ENCODE results near the gene ARHGEF39. TPM values are rescaled to one million over a fixed set of nuclear protein-coding genes. Genes with fewer than 3 reads are reported as not detected.
A peak's percentile ranks its signal among the peaks of the same experiment; 100 is the strongest.
"Not testable (repeated sequence)": the region's sequence is repeated elsewhere in the genome, so short reads cannot be mapped to it uniquely, and the experiment has no call there.

ARHGEF39 gene
- total and polyA plus RNA-seq, 8 donors, result 0.20 to 2.0 (median 1.0) TPM

- H3K36me3 ChIP-seq, result no peaks in the 10 kb centered on the region
- peak; percentile 39 to 79 (median 66) for DNase-seq
- 14 to 20% methylated on average over 39 to 51 of the region's 51 CpGs for WGBS, 2 donors
- no peak overlapping the region for H3K27ac ChIP-seq
- no peak for FAIRE-seq
- H3K27me3 ChIP-seq, result no peaks in the 10 kb centered on the region
- ATAC-seq, result peak; percentile 47 to 77 (median 66)
- intact Hi-C loops (cut with DNase I), result no loop called here
- TF ChIP-seq, protein P1, sequence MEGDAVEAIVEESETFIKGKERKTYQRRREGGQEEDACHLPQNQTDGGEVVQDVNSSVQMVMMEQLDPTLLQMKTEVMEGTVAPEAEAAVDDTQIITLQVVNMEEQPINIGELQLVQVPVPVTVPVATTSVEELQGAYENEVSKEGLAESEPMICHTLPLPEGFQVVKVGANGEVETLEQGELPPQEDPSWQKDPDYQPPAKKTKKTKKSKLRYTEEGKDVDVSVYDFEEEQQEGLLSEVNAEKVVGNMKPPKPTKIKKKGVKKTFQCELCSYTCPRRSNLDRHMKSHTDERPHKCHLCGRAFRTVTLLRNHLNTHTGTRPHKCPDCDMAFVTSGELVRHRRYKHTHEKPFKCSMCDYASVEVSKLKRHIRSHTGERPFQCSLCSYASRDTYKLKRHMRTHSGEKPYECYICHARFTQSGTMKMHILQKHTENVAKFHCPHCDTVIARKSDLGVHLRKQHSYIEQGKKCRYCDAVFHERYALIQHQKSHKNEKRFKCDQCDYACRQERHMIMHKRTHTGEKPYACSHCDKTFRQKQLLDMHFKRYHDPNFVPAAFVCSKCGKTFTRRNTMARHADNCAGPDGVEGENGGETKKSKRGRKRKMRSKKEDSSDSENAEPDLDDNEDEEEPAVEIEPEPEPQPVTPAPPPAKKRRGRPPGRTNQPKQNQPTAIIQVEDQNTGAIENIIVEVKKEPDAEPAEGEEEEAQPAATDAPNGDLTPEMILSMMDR (IDR thresholded peaks at IDR 0.05), result no peak
- H3K4me3 ChIP-seq, result peak overlapping the region in 3 of 4 donors; percentile 20 to 45 (median 28)
- no peaks in the 10 kb centered on the region for H3K9me3 ChIP-seq
- no peaks in the 10 kb centered on the region for H3K4me1 ChIP-seq
Measured at GRCh38 chr9:35616681-35617459, 48.1 kb downstream of the ARHGEF39 start.

DNA sequence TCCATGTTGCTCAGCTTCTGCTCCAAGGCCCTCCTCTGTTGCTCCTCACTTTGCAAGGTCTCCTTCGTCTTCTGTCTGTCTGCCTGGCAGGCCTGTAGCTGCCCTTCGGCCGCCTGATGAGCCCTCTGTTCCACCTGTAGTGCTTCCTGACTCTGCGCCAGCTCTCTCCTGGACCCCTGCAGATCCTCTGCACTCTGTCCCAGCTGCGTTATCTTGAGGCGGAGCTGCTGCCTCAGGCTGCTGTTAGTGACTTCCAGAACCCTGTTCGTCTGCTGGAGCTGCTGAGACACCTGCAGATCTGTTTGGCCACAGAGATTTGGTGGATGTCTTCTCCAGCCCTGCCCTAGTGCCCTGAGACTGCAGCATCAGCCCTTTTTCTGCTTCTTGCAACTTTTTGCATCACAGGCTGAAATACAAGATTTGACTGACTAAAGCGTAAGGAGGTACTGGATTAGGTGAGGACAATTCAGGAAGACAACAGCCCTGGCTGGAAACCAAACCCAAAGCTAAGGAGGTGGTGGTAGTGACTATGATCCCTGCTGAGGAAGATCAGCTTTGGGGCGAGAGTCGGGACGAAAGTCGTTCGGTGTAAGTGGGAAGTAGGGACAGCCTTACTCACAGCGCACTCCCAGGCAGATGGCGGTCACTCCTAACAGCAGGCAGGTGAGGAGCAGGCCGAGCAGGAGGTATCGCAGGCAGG is 48.9 kb downstream of the ARHGEF39 start:
- TF ChIP-seq, protein P1 (IDR thresholded peaks at IDR 0.05), result no peak
- Histone ChIP-seq H3K4me3 (no peak overlapping the region), H3K27me3 (no peaks in the 10 kb centered on the region), H3K36me3 (no peaks in the 10 kb centered on the region), H3K4me1 (no peaks in the 10 kb centered on the region), H3K27ac (no peak overlapping the region), H3K9me3 (no peaks in the 10 kb centered on the region)
- 83 to 89% methylated on average over 17 of the region's 17 CpGs for WGBS, 2 donors
- ATAC-seq (no peak), DNase-seq (no peak), FAIRE-seq (no peak)
- intact Hi-C loops (cut with DNase I), result no loop called here

DNA sequence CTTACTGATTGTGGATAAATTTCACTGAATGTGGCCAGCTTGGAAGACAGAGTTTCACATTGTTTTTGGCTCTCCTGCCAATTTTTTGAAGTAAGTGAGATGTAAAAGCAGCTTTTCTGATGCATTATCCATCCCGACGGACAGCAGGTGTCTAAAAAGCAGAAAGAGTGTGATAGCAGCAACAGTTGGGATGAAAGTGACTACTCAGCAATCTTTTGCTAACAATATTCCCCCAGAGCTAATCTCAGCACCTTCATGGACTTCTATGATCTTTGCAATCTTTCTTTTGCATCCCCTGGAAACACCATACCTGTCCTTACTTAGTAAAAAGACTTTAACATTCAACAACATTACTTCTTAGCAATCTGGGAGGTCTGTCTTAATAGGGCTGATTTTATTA is 52.2 kb downstream of the ARHGEF39 start:
- TF ChIP-seq, protein P1 (IDR thresholded peaks at IDR 0.05), result no peak
- FAIRE-seq (no peak), DNase-seq (no peak), ATAC-seq (no peak)
- H3K27ac ChIP-seq, result no peak overlapping the region
- intact Hi-C loops (cut with DNase I), result no loop called here
- peaks cover 0 to 11% (median 0%) of the 10 kb centered on the region in 3 donors for H3K36me3 ChIP-seq
- 79 to 86% methylated on average over 2 of the region's 2 CpGs for WGBS, 2 donors
- no peak overlapping the region for H3K4me3 ChIP-seq
- H3K9me3 ChIP-seq, result no peaks in the 10 kb centered on the region
- H3K27me3 ChIP-seq, result no peaks in the 10 kb centered on the region
- H3K4me1 ChIP-seq, result no peaks in the 10 kb centered on the region

DNA sequence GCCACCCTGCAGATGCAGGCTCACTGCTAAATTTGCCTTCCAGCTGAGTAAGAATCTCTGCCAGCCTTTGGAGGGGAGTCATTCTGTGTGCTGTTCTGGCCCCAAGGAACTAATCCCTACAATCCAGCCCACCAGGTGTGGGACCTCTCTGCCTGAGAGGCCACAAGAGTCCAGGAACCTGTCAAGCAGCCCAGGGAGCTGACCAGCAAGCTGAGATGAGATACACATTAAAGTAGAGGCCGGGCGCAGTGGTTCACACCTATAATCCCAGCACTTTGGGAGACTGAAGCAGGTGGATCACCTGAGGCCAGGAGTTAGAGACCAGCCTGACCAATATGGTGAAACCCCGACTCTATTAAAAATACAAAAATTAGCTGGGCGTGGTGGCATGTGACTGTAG is 52.9 kb downstream of the ARHGEF39 start:
- H3K4me1 ChIP-seq; H3K27me3 ChIP-seq; H3K27ac ChIP-seq; DNase-seq; FAIRE-seq; H3K9me3 ChIP-seq; intact Hi-C loops (cut with DNase I); ATAC-seq; H3K4me3 ChIP-seq: not testable (repeated sequence)
- WGBS, 2 donors, result 82 to 83% methylated on average over 4 of the region's 4 CpGs
- peaks cover 0 to 11% (median 0%) of the 10 kb centered on the region in 3 donors for H3K36me3 ChIP-seq

DNA sequence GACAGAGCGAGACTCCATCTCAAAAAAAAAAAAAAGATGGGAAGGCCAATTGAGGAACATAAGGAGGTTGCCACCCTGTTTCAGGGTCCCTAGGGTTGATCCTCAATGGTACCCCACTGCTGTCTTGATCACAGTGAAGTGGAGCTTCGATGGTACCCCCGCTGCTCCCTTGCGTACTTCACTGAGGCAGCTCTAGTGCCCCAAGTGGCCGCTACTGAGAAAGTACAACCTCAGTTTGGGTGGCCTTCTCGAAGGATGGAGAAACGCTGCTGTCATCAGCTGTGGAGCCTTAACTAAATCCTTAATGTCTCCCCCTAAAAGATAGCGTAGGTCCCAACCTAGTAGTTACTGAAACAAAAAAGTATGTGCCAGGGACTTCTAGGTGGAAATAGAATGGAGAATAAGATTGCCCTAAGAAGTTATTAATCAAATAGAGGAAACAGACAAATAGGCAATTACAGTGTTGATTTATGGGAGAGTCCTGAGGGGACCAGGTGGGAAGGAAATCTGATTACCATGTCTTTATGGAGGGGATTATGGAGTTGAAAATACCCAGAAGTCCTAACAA is 53.7 kb downstream of the ARHGEF39 start:
- intact Hi-C loops (cut with DNase I), result no loop called here

More for the DNA sequence above, 53.7 kb downstream of the ARHGEF39 start:
- Histone ChIP-seq H3K27me3 (no peaks in the 10 kb centered on the region), H3K4me1 (peaks cover 0 to 7% (median under 1%) of the 10 kb centered on the region in 3 donors), H3K9me3 (no peaks in the 10 kb centered on the region), H3K36me3 (peaks cover 0 to 11% (median 0%) of the 10 kb centered on the region in 3 donors), H3K4me3 (no peak overlapping the region), H3K27ac (no peak overlapping the region)
- TF ChIP-seq, protein P1 (IDR thresholded peaks at IDR 0.05), result peak; percentile 19 to 53 (median 40)
- ATAC-seq, result peak; percentile 56 to 83 (median 72)
- WGBS, 2 donors, result 18 to 19% methylated on average over 8 of the region's 8 CpGs
- no peak for FAIRE-seq
- no peak for DNase-seq

Measured in pancreas (tissue), 10 donors.